ENCODE results near the gene RASSF6. TPM values are rescaled to one million over a fixed set of nuclear protein-coding genes. Genes with fewer than 3 reads are reported as not detected.
"Not testable (repeated sequence)": the region's sequence is repeated elsewhere in the genome, so short reads cannot be mapped to it uniquely, and the experiment has no call there.

Gene RASSF6
- total and polyA plus RNA-seq, 9 donors = 0.38 to 1.6 (median 0.97) TPM

DNA sequence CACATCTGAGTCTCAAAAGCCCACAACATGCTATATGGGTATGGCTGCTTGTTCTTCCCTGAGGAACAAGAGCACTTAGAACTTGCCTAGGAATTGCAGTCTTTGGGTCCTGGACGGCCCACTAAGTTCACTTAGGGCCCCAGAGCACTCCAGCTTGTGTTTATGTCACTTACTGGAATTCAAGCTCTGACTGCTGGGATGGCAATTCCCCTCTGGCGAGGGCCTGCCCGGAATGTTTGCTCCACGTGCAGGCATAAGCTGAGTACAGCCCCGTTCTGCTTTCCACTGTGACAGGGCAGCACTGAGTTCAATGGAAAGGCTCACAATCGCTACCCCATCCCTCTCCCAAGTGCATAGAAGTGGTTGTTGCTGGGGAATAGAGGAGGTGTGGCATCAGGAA lies 25.9 kb upstream of the RASSF6 start:
- intact Hi-C loops (cut with DNase I) = loop anchor here in 1 of 4 donors (10.0 kb wide), 1 partner anchor 71 kb away; no protein-coding TSS in a partner anchor
- Histone ChIP-seq H3K4me3 (no peak overlapping the region), H3K9me3 (no peaks in the 10 kb centered on the region), H3K36me3 (no peaks in the 10 kb centered on the region), H3K27ac (no peak overlapping the region), H3K4me1 (ENCODE audit: insufficient read depth) (no peaks in the 10 kb centered on the region), H3K27me3 (no peaks in the 10 kb centered on the region)
- WGBS, 3 donors = 85 to 92% (median 89%) methylated on average over 6 of the region's 6 CpGs
- TF ChIP-seq POLR2A (IDR thresholded peaks at IDR 0.05) (no peak), EP300 (IDR thresholded peaks at IDR 0.05) (no peak)
- TF ChIP-seq, protein P1, sequence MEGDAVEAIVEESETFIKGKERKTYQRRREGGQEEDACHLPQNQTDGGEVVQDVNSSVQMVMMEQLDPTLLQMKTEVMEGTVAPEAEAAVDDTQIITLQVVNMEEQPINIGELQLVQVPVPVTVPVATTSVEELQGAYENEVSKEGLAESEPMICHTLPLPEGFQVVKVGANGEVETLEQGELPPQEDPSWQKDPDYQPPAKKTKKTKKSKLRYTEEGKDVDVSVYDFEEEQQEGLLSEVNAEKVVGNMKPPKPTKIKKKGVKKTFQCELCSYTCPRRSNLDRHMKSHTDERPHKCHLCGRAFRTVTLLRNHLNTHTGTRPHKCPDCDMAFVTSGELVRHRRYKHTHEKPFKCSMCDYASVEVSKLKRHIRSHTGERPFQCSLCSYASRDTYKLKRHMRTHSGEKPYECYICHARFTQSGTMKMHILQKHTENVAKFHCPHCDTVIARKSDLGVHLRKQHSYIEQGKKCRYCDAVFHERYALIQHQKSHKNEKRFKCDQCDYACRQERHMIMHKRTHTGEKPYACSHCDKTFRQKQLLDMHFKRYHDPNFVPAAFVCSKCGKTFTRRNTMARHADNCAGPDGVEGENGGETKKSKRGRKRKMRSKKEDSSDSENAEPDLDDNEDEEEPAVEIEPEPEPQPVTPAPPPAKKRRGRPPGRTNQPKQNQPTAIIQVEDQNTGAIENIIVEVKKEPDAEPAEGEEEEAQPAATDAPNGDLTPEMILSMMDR (IDR thresholded peaks at IDR 0.05) = no peak
- no peak for DNase-seq

DNA sequence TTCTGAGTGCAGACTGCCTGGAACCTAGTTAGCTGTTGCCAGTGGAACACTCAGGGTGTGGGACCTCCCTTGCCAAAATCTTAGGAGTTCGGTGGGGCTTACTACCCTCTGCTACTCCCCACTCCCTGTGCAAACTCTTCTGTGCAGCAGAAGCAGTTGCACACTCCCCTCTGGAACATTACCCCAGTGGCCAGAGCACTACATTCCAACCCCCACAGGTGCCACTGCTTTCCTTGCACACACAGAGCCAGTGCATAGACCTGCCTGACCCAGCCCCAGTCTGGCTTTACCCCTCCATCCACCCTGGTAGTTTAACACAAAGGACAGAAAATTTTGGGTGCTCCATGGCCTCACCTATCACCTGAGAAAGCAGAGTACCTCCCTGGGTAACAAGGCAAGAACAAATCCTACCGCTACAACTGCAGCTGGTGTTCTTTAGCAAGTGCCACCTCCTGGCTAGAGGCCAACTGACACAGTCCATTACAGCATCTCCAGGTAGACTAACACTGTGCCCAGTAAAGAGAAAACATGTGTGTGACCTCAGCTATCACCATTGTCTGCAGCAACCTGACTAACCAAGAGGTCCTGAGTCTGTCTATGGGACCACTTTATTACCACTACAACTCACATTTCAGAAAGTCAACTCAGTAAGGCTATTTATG lies 11.5 kb upstream of the RASSF6 start:
- H3K4me3 ChIP-seq = no peak overlapping the region
- no peaks in the 10 kb centered on the region for H3K27me3 ChIP-seq
- intact Hi-C loops (cut with DNase I) = no loop called here
- no peaks in the 10 kb centered on the region for H3K9me3 ChIP-seq
- H3K27ac ChIP-seq = no peak overlapping the region
- no peaks in the 10 kb centered on the region for H3K36me3 ChIP-seq
- DNase-seq = no peak
- H3K4me1 ChIP-seq (ENCODE audit: insufficient read depth) = no peaks in the 10 kb centered on the region
- TF ChIP-seq POLR2A (IDR thresholded peaks at IDR 0.05) (no peak), EP300 (IDR thresholded peaks at IDR 0.05) (no peak)
- TF ChIP-seq, protein P1 (IDR thresholded peaks at IDR 0.05) = no peak
- 93 to 98% (median 93%) methylated on average over 2 of the region's 2 CpGs for WGBS, 3 donors

DNA sequence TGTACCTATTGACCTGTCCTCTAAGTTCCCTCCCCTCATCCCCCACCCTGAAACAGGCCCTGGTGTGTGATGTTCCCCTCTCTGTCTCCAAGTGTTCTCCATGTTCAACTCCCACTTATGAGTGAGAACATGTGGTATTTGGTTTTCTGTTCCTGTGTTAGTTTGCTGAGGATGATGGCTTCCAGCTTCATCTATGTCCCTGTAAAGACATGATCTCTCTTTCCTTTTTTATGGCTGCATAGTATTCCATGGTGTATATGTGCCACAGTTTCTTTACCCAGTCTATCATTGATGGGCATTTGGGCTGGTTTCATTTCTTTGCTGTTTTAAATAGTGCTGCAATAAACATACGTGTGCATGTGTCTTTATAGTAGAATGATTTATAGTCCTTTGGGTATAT lies 8.6 kb upstream of the RASSF6 start:
- H3K9me3 ChIP-seq; H3K4me3 ChIP-seq; H3K27me3 ChIP-seq; H3K36me3 ChIP-seq; DNase-seq; H3K27ac ChIP-seq; H3K4me1 ChIP-seq (ENCODE audit: insufficient read depth); intact Hi-C loops (cut with DNase I): not testable (repeated sequence)
- 75 to 91% (median 77%) methylated on average over 1 of the region's 1 CpG for WGBS, 3 donors

DNA sequence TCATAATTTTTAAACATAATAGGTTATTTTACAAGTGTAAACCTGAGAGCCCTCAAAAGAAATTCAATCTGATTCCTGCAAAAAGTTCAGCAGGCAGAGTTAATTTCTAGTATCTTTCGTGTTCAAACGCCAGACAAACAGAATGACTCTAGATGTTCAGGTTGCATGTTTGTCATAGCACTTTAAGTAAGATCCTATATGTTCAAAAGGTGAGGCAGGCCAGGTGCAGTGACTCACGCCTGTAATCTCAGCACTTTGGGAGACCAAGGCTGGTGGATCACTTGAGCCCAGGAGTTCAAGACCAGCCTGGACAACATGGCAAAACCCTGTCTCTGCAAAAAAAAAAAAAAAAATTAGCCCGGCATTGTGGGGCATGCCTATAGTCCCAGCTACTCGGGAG lies 1.1 kb upstream of the RASSF6 start:
- H3K4me3 ChIP-seq = no peak overlapping the region
- WGBS, 3 donors = 92 to 98% (median 95%) methylated on average over 5 of the region's 5 CpGs

DNA sequence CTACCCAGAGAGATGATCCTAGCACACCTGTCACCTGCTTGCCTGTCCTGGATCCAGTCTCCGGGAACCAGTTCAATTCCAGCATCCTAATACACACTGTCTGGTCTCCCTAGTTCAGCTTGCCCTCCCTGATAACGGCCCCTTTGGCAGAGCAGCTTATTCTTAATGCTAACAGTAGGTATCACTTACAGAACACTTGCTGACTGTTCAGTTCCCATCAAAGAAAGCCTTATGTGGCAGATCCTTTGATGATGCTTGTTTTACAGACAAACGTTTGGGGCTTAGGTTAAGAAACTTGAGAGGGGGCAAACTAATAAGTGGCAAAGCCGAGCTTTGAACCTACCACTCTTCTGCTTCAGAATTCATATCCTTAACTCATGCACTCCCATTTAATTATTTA lies 890 bp downstream of the RASSF6 start:
- Histone ChIP-seq H3K27ac (no peak overlapping the region), H3K9me3 (no peaks in the 10 kb centered on the region), H3K4me3 (no peak overlapping the region), H3K4me1 (ENCODE audit: insufficient read depth) (no peaks in the 10 kb centered on the region), H3K36me3 (no peaks in the 10 kb centered on the region), H3K27me3 (no peaks in the 10 kb centered on the region)
- WGBS, 3 donors = 57 to 73% (median 58%) methylated on average over 4 of the region's 4 CpGs
- DNase-seq = no peak
- TF ChIP-seq POLR2A (IDR thresholded peaks at IDR 0.05) = no peak
- TF ChIP-seq EP300 (IDR thresholded peaks at IDR 0.05) = no peak
- TF ChIP-seq, protein P1 (IDR thresholded peaks at IDR 0.05) = no peak
- intact Hi-C loops (cut with DNase I) = no loop called here

More for the DNA sequence above, 1.1 kb upstream of the RASSF6 start:
- H3K36me3 ChIP-seq = no peaks in the 10 kb centered on the region
- H3K27ac ChIP-seq = no peak overlapping the region
- no peaks in the 10 kb centered on the region for H3K4me1 ChIP-seq (ENCODE audit: insufficient read depth)
- H3K9me3 ChIP-seq = no peaks in the 10 kb centered on the region
- DNase-seq = no peak
- TF ChIP-seq, protein P1 (IDR thresholded peaks at IDR 0.05) = no peak
- TF ChIP-seq EP300 (IDR thresholded peaks at IDR 0.05) (no peak), POLR2A (IDR thresholded peaks at IDR 0.05) (no peak)
- intact Hi-C loops (cut with DNase I) = loop anchor here in 1 of 4 donors (2.0 kb wide), 1 partner anchor 29 kb away; no protein-coding TSS in a partner anchor
- no peaks in the 10 kb centered on the region for H3K27me3 ChIP-seq
